K562 (cell line): Measurements from ENCODE around the gene LY6G6F. TPM values are rescaled to one million over a fixed set of nuclear protein-coding genes. Genes with fewer than 3 reads are reported as not detected.

ENCODE experiments used
- CAMTA2 ChIP-seq: fragments of 250-450 bp; sonication (Bioruptor Pico); conservative IDR thresholded peaks from 2 replicates; pipeline ENCODE4 v1.5.1; 2022
- CHCHD3 ChIP-seq: fragments of 250-450 bp; sonication (Bioruptor Pico); IDR thresholded peaks from 2 replicates; pipeline ENCODE4 v2.1.2; 2022; ENCODE audit warnings: mild to moderate bottlenecking
- ELF4 ChIP-seq: fragments of 450-650 bp; formaldehyde crosslinking; IDR thresholded peaks from 2 replicates; pipeline ENCODE4 v1.4.0; 2022; ENCODE audit warnings: missing genetic modification characterization
- MED1 ChIP-seq: sonication (generic); formaldehyde crosslinking; IDR thresholded peaks from 2 replicates; pipeline ENCODE4 v1.8.1; 2023; ENCODE audit warnings: missing genetic modification reagents, borderline replicate concordance
- MXI1 ChIP-seq: IDR thresholded peaks from 2 replicates; pipeline ENCODE4 v1.6.1; 2011; ENCODE audit warnings: low read depth, mild to moderate bottlenecking, improper control_type of control experiment, low read length
- NCOR1 ChIP-seq: fragments of 450-650 bp; IDR thresholded peaks from 2 replicates; pipeline ENCODE4 v1.6.1; 2016; ENCODE audit warnings: mild to moderate bottlenecking, moderate library complexity
- NFIC ChIP-seq: fragments of 450-650 bp; IDR thresholded peaks from 2 replicates; pipeline ENCODE4 v1.6.1; 2017; ENCODE audit warnings: mild to moderate bottlenecking, inconsistent platforms
- TAL1 ChIP-seq: fragments of 450-650 bp; IDR thresholded peaks from 2 replicates; pipeline ENCODE4 v1.6.1; 2016; ENCODE audit warnings: mild to moderate bottlenecking
- TEAD1 ChIP-seq, 2 experiments: fragments of 450-650 bp in 1 of 2; sonication (generic) in 1 of 2; formaldehyde crosslinking; IDR thresholded peaks; 2 replicates each; pipeline versions ENCODE4 v1.4.0 to v1.8.0; 2020 to 2022; ENCODE audit warnings: mild to moderate bottlenecking in 2 of 2, missing genetic modification reagents in 1 of 2
- ZNF436 ChIP-seq: fragments of 250-450, 450-650 bp; sonication (Bioruptor Pico); formaldehyde crosslinking; IDR thresholded peaks from 2 replicates; pipeline ENCODE4 v1.7.0; 2020; ENCODE audit warnings: mild to moderate bottlenecking
- ZNF717 ChIP-seq: fragments of 250-450 bp; sonication (Bioruptor Pico); IDR thresholded peaks from 2 replicates; pipeline ENCODE4 v1.5.0; 2021
- polyA plus RNA-seq, 8 experiments: library from polyadenylated mRNA; depleted of rRNA in 4 of 8; stranded (reverse) in 5 of 8; unstranded in 3 of 8; fragments of >200 nt; fragmentation: Nextera tagmentation in 2 of 8; fragmentation: Illumina TruSeq in 1 of 8; extraction: Ambion mirVana in 2 of 8; extraction: Trizol in 1 of 8; gene quantifications; 2 replicates each; pipeline versions ENCODE4 v1.2.1 to v1.2.3, GENCODE V29; 2011 to 2014; ENCODE audit warnings: inconsistent platforms in 1 of 8, missing spikeins in 1 of 8
- total RNA-seq, 7 experiments: library from RNA; depleted of rRNA in 6 of 7; stranded (reverse); fragments of >200 nt in 6 of 7; fragmentation: Illumina TruSeq in 2 of 7; extraction: Trizol in 2 of 7; gene quantifications; 2 replicates each; pipeline versions ENCODE4 v1.2.1 to v1.2.3, GENCODE V29; 2011 to 2021; ENCODE audit warnings: low replicate concordance in 1 of 7
- TF ChIP-seq, protein P1 (sequence below): fragments of 150-350 bp; IDR thresholded peaks from 2 replicates; pipeline ENCODE4 v1.6.1; 2014; ENCODE audit warnings: low read depth, mild to moderate bottlenecking, low read length, borderline replicate concordance
- TF ChIP-seq, protein P2 (sequence below), 3 experiments: IDR thresholded peaks in 2 of 3; conservative IDR thresholded peaks in 1 of 3; 2 replicates each; pipeline ENCODE4 v1.5.1; 2011 to 2012; ENCODE audit warnings: low read length in 3 of 3, mild to moderate bottlenecking in 3 of 3, control low read depth in 2 of 3, improper control_type of control experiment in 1 of 3, inconsistent platforms in 1 of 3, low read depth in 1 of 3, mixed read lengths in 1 of 3, moderate library complexity in 1 of 3; ENCODE audit not compliant: insufficient read depth in 2 of 3
- TF ChIP-seq, protein P3 (sequence below): fragments of 250-450 bp; sonication (Bioruptor Pico); IDR thresholded peaks from 2 replicates; pipeline ENCODE4 v1.8.0; 2022; ENCODE audit warnings: moderate library complexity, mild to moderate bottlenecking, inconsistent platforms
- TF ChIP-seq, protein P4 (sequence below), 2 experiments: IDR thresholded peaks; 2 replicates each; pipeline ENCODE4 v1.6.1; 2012; ENCODE audit warnings: improper control_type of control experiment in 2 of 2, low read depth in 2 of 2, low read length in 2 of 2, borderline replicate concordance in 1 of 2
- TF ChIP-seq, protein P5 (sequence below): sonication (generic); formaldehyde crosslinking; IDR thresholded peaks from 2 replicates; pipeline ENCODE4 v1.8.0; 2022; ENCODE audit warnings: missing genetic modification reagents, mild to moderate bottlenecking, borderline replicate concordance

Gene LY6G6F
- total and polyA plus RNA-seq, 9 of the 15 experiments (the other 6 are each of a cell fraction or from before 2014, with no cell fraction given), result 0.14 to 0.50 (median 0.28) TPM; not detected in 2

DNA sequence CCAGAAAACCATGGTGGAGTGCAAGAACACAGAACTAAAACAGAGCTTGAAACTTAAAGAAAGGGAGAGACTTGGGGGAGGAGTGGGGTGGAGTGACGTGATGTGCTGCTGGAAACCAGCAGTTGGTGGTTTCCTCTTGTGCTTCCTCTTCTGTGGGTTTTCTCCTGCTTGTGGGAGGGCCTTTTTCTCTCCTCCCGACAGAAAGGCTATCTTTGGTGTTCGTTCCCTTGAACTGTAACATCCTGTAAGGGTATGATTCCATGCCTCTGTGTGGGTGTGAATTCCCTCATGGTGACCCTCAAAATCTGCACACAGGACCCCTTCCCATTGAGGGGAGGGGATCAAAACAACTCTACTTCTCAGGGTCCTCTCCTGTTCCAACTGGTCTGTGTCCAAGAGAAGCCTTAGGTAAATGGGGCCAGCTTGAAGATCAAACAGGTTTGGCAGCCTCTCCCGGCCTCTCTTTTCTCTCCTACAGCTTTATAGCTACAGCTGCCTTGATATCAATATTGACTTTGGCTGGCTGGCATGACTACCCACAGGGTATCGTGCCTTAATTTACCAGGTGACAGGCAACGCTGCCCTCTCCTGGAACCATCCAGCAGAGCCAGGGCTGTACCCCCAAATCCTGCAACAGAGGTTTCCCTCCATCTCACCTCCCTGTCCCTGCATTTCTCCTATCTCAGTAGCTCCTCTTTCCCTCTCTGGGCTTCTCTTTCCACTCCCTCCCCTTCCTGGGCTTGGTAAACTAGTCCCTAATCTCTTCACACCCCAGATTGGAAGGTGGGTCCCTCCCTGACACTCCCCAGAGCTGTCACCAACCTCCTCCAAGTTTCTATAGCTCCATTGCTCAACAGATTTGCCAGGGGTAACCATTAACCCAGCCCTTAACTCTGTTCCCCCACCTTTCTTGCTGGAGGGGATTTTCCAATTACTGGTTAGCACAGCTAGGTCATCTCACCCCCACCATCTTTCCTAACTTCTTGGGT lies 31.6 kb downstream of the LY6G6F start (continued):
- TF ChIP-seq, protein P1, sequence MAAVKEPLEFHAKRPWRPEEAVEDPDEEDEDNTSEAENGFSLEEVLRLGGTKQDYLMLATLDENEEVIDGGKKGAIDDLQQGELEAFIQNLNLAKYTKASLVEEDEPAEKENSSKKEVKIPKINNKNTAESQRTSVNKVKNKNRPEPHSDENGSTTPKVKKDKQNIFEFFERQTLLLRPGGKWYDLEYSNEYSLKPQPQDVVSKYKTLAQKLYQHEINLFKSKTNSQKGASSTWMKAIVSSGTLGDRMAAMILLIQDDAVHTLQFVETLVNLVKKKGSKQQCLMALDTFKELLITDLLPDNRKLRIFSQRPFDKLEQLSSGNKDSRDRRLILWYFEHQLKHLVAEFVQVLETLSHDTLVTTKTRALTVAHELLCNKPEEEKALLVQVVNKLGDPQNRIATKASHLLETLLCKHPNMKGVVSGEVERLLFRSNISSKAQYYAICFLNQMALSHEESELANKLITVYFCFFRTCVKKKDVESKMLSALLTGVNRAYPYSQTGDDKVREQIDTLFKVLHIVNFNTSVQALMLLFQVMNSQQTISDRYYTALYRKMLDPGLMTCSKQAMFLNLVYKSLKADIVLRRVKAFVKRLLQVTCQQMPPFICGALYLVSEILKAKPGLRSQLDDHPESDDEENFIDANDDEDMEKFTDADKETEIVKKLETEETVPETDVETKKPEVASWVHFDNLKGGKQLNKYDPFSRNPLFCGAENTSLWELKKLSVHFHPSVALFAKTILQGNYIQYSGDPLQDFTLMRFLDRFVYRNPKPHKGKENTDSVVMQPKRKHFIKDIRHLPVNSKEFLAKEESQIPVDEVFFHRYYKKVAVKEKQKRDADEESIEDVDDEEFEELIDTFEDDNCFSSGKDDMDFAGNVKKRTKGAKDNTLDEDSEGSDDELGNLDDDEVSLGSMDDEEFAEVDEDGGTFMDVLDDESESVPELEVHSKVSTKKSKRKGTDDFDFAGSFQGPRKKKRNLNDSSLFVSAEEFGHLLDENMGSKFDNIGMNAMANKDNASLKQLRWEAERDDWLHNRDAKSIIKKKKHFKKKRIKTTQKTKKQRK, result no peak
- no peak for TF ChIP-seq NCOR1
- TF ChIP-seq MXI1, result 0 out of 2 replicates have a peak, but pooled peaks have one; percentile 46
- TF ChIP-seq NFIC, result no peak
- no peak for TF ChIP-seq ZNF717 (CRISPR knock-in tag)
- TF ChIP-seq, protein P2, sequence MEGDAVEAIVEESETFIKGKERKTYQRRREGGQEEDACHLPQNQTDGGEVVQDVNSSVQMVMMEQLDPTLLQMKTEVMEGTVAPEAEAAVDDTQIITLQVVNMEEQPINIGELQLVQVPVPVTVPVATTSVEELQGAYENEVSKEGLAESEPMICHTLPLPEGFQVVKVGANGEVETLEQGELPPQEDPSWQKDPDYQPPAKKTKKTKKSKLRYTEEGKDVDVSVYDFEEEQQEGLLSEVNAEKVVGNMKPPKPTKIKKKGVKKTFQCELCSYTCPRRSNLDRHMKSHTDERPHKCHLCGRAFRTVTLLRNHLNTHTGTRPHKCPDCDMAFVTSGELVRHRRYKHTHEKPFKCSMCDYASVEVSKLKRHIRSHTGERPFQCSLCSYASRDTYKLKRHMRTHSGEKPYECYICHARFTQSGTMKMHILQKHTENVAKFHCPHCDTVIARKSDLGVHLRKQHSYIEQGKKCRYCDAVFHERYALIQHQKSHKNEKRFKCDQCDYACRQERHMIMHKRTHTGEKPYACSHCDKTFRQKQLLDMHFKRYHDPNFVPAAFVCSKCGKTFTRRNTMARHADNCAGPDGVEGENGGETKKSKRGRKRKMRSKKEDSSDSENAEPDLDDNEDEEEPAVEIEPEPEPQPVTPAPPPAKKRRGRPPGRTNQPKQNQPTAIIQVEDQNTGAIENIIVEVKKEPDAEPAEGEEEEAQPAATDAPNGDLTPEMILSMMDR (IDR thresholded peaks at IDR 0.05 in 2 of 3, conservative IDR thresholded peaks at IDR 0.05 in 1 of 3; ENCODE audit: insufficient read depth in 2 of 3, low read depth in 1 of 3, low read length in 3 of 3), result peak in 2 of 3 experiments; percentile 37 to 54; a peak in 5 of 6 replicates
- TF ChIP-seq, protein P3, sequence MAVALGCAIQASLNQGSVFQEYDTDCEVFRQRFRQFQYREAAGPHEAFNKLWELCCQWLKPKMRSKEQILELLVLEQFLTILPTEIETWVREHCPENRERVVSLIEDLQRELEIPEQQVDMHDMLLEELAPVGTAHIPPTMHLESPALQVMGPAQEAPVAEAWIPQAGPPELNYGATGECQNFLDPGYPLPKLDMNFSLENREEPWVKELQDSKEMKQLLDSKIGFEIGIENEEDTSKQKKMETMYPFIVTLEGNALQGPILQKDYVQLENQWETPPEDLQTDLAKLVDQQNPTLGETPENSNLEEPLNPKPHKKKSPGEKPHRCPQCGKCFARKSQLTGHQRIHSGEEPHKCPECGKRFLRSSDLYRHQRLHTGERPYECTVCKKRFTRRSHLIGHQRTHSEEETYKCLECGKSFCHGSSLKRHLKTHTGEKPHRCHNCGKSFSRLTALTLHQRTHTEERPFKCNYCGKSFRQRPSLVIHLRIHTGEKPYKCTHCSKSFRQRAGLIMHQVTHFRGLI (CRISPR knock-in tag), result peak; percentile 42; the same call in 1 of the 2 replicates
- TF ChIP-seq, protein P4, sequence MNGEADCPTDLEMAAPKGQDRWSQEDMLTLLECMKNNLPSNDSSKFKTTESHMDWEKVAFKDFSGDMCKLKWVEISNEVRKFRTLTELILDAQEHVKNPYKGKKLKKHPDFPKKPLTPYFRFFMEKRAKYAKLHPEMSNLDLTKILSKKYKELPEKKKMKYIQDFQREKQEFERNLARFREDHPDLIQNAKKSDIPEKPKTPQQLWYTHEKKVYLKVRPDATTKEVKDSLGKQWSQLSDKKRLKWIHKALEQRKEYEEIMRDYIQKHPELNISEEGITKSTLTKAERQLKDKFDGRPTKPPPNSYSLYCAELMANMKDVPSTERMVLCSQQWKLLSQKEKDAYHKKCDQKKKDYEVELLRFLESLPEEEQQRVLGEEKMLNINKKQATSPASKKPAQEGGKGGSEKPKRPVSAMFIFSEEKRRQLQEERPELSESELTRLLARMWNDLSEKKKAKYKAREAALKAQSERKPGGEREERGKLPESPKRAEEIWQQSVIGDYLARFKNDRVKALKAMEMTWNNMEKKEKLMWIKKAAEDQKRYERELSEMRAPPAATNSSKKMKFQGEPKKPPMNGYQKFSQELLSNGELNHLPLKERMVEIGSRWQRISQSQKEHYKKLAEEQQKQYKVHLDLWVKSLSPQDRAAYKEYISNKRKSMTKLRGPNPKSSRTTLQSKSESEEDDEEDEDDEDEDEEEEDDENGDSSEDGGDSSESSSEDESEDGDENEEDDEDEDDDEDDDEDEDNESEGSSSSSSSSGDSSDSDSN (IDR thresholded peaks at IDR 0.05; ENCODE audit: borderline replicate concordance in 1 of 2, low read depth in 2 of 2, low read length in 2 of 2), result peak in 1 of 2 experiments; percentile 70; a peak in 2 of 4 replicates
- TF ChIP-seq CHCHD3 (CRISPR knock-in tag), result 0 out of 2 replicates have a peak, but pooled peaks have one; percentile 32
- peak; percentile 38; the same call in 1 of the 2 replicates for TF ChIP-seq ZNF436
- peak; percentile 86 for TF ChIP-seq ELF4 (CRISPR knock-in tag)
- TF ChIP-seq MED1 (CRISPR knock-in tag), result no peak
- peak in 1 of 2 experiments; percentile 69; a peak in 2 of 4 replicates for TF ChIP-seq TEAD1 (CRISPR knock-in tag; IDR thresholded peaks at IDR 0.05)
- TF ChIP-seq, protein P5, sequence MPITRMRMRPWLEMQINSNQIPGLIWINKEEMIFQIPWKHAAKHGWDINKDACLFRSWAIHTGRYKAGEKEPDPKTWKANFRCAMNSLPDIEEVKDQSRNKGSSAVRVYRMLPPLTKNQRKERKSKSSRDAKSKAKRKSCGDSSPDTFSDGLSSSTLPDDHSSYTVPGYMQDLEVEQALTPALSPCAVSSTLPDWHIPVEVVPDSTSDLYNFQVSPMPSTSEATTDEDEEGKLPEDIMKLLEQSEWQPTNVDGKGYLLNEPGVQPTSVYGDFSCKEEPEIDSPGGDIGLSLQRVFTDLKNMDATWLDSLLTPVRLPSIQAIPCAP (CRISPR knock-in tag), result no peak
- no peak for TF ChIP-seq TAL1
- no peak for TF ChIP-seq CAMTA2 (CRISPR knock-in tag)
